K562 (cell line): ENCODE measurements around the gene NDST3. TPM values are rescaled to one million over a fixed set of nuclear protein-coding genes. Genes with fewer than 3 reads are reported as not detected.
A peak's percentile ranks its signal among the peaks of the same experiment; 100 is the strongest.

ENCODE experiments used
- BHLHE40 ChIP-seq: IDR thresholded peaks from 2 replicates; pipeline ENCODE4 v1.6.1; 2011; ENCODE audit warnings: low read length, improper control_type of control experiment
- CBFA2T2 ChIP-seq: fragments of 450-650 bp; conservative IDR thresholded peaks from 2 replicates; pipeline ENCODE4 v1.6.1; 2017; ENCODE audit warnings: mild to moderate bottlenecking
- CBX3 ChIP-seq, 2 experiments: IDR thresholded peaks; 1 replicate in 1 of 2; 2 replicates in 1 of 2; pipeline ENCODE4 v1.6.1; 2012; ENCODE audit warnings: inconsistent platforms in 2 of 2, low read length in 2 of 2, borderline replicate concordance in 1 of 2, control low read depth in 1 of 2
- CREB3 ChIP-seq: fragments of 450-650 bp; conservative IDR thresholded peaks from 2 replicates; pipeline ENCODE4 v1.6.1; 2016; ENCODE audit warnings: missing genetic modification characterization, low read depth, mild to moderate bottlenecking, missing compliant biosample characterization, moderate library complexity
- CXXC5 ChIP-seq: fragments of 250-450 bp; sonication (Bioruptor Pico); IDR thresholded peaks from 2 replicates; pipeline ENCODE4 v1.8.0; 2022; ENCODE audit warnings: inconsistent platforms, mild to moderate bottlenecking, moderate library complexity
- DPF2 ChIP-seq: fragments of 450-650 bp; IDR thresholded peaks from 2 replicates; pipeline ENCODE4 v1.6.1; 2016
- HNRNPLL ChIP-seq: fragments of 200-400 bp; formaldehyde crosslinking; IDR thresholded peaks from 2 replicates; pipeline ENCODE4 v1.6.1; 2017; ENCODE audit warnings: low read length, low read depth, mild to moderate bottlenecking; ENCODE audit not compliant: poor library complexity, severe bottlenecking
- MIER1 ChIP-seq: fragments of 450-650 bp; IDR thresholded peaks from 2 replicates; pipeline ENCODE4 v1.6.1; 2016; ENCODE audit warnings: antibody characterized with exemption, mild to moderate bottlenecking, low read depth
- MLLT1 ChIP-seq, 2 experiments: fragments of 450-650 bp; IDR thresholded peaks; 2 replicates each; pipeline ENCODE4 v1.6.1; 2016
- MYBL2 ChIP-seq, 2 experiments: fragments of 450-650 bp in 1 of 2; sonication (generic) in 1 of 2; formaldehyde crosslinking in 1 of 2; IDR thresholded peaks; 2 replicates each; pipeline versions ENCODE4 v1.6.1 to v1.8.1; 2017 to 2022; ENCODE audit warnings: borderline replicate concordance in 1 of 2, inconsistent platforms in 1 of 2, low read depth in 1 of 2, mild to moderate bottlenecking in 1 of 2, missing genetic modification reagents in 1 of 2, moderate library complexity in 1 of 2
- RBBP5 ChIP-seq: fragments of 200-600 bp; sonication (generic); IDR thresholded peaks from 2 replicates; pipeline ENCODE4 v1.6.1; 2012; ENCODE audit warnings: borderline replicate concordance, mild to moderate bottlenecking, low read length, control low read depth, inconsistent platforms; ENCODE audit not compliant: insufficient read depth, poor library complexity, severe bottlenecking
- SP2 ChIP-seq: IDR thresholded peaks from 2 replicates; pipeline ENCODE4 v1.6.1; 2011; ENCODE audit warnings: mild to moderate bottlenecking, low read depth, low read length, moderate library complexity; ENCODE audit not compliant: poor library complexity, severe bottlenecking; ENCODE audit errors: extremely low read depth
- USF2 ChIP-seq: sonication (generic); formaldehyde crosslinking; IDR thresholded peaks from 2 replicates; pipeline ENCODE4 v1.5.0; 2020; ENCODE audit warnings: missing genetic modification reagents
- YY1 ChIP-seq, 3 experiments: IDR thresholded peaks; 2 replicates each; pipeline ENCODE4 v1.6.1; 2011; ENCODE audit warnings: low read length in 2 of 3, mild to moderate bottlenecking in 2 of 3, moderate library complexity in 2 of 3, borderline replicate concordance in 1 of 3, control low read depth in 1 of 3, low read depth in 1 of 3; ENCODE audit not compliant: insufficient read depth in 3 of 3, insufficient replicate concordance in 2 of 3, control insufficient read depth in 1 of 3, insufficient read length in 1 of 3; ENCODE audit errors: extremely low read depth in 1 of 3
- ZFP1 ChIP-seq: fragments of 450-650 bp; formaldehyde crosslinking; IDR thresholded peaks from 2 replicates; pipeline ENCODE4 v1.4.0; 2020; ENCODE audit warnings: mild to moderate bottlenecking, mixed read lengths
- ZMIZ1 ChIP-seq, 2 experiments: fragments of 150-350 bp in 1 of 2; IDR thresholded peaks; 2 replicates each; pipeline ENCODE4 v1.6.1; 2012 to 2016; ENCODE audit warnings: low read depth in 2 of 2, low read length in 2 of 2, mild to moderate bottlenecking in 1 of 2, moderate library complexity in 1 of 2
- ZNF282 ChIP-seq: sonication (generic); formaldehyde crosslinking; IDR thresholded peaks from 2 replicates; pipeline ENCODE4 v1.8.1; 2023; ENCODE audit warnings: missing genetic modification reagents
- ZNF77 ChIP-seq: fragments of 250-450 bp; sonication (Bioruptor Pico); IDR thresholded peaks from 2 replicates; pipeline ENCODE4 v1.5.0; 2020
- polyA plus RNA-seq, 8 experiments: library from polyadenylated mRNA; depleted of rRNA in 4 of 8; stranded (reverse) in 5 of 8; unstranded in 3 of 8; fragments of >200 nt; fragmentation: Nextera tagmentation in 2 of 8; fragmentation: Illumina TruSeq in 1 of 8; extraction: Ambion mirVana in 2 of 8; extraction: Trizol in 1 of 8; gene quantifications; 2 replicates each; pipeline versions ENCODE4 v1.2.1 to v1.2.3, GENCODE V29; 2011 to 2014; ENCODE audit warnings: inconsistent platforms in 1 of 8, missing spikeins in 1 of 8
- total RNA-seq, 7 experiments: library from RNA; depleted of rRNA in 6 of 7; stranded (reverse); fragments of >200 nt in 6 of 7; fragmentation: Illumina TruSeq in 2 of 7; extraction: Trizol in 2 of 7; gene quantifications; 2 replicates each; pipeline versions ENCODE4 v1.2.1 to v1.2.3, GENCODE V29; 2011 to 2021; ENCODE audit warnings: low replicate concordance in 1 of 7

The NDST3 gene
- total and polyA plus RNA-seq, 9 of the 15 experiments (the other 6 are each of a cell fraction or from before 2014, with no cell fraction given), result not detected

GRCh38 chr4:118284169-118284568 lies 249.9 kb downstream of the NDST3 start (continued):
- TF ChIP-seq YY1 (IDR thresholded peaks at IDR 0.05; ENCODE audit: borderline replicate concordance in 1 of 3, control insufficient read depth in 1 of 3, extremely low read depth in 1 of 3, insufficient read depth in 3 of 3, insufficient read length in 1 of 3, insufficient replicate concordance in 2 of 3, low read depth in 1 of 3, low read length in 2 of 3) (peak in 1 of 3 experiments; percentile 41), ZMIZ1 (IDR thresholded peaks at IDR 0.05; ENCODE audit: low read depth in 2 of 2, low read length in 2 of 2) (no peak), RBBP5 (no peak), ZFP1 (CRISPR knock-in tag) (no peak), BHLHE40 (peak; percentile 55; the same call in 1 of the 2 replicates), SP2 (no peak), ZNF77 (CRISPR knock-in tag) (no peak), USF2 (peak; percentile 87), CREB3 (tag) (no peak), MIER1 (no peak), HNRNPLL (no peak), MLLT1 (IDR thresholded peaks at IDR 0.05) (no peak), ZNF282 (CRISPR knock-in tag) (no peak), MYBL2 (IDR thresholded peaks at IDR 0.05; ENCODE audit: low read depth) (peak; percentile 60; the same call in 1 of the 2 replicates), MYBL2 (CRISPR knock-in tag; IDR thresholded peaks at IDR 0.05; ENCODE audit: borderline replicate concordance) (no peak), DPF2 (peak; percentile 36; the same call in 1 of the 2 replicates), CBX3 (IDR thresholded peaks at IDR 0.05; ENCODE audit: borderline replicate concordance in 1 of 2, low read length in 2 of 2) (peak in 1 of 2 experiments; percentile 65; a peak in 1 of 3 replicates), CXXC5 (CRISPR knock-in tag) (no peak), CBFA2T2 (peak; percentile 45; the same call in 1 of the 2 replicates)
